Nephron (organoid): Measurements from ENCODE around the gene GRM7.

Experiments used
- H3K27ac Mint-ChIP-seq, 3 experiments: 2 replicates each; pipeline ENCODE4 v1.8.0; 2020; ENCODE audit warnings: mixed read lengths in 3 of 3, mild to moderate bottlenecking in 2 of 3, moderate library complexity in 1 of 3
- H3K27me3 Mint-ChIP-seq: 2 replicates; pipeline ENCODE4 v1.8.0; 2021; ENCODE audit warnings: low read depth, mild to moderate bottlenecking, moderate library complexity, mixed read lengths
- H3K36me3 Mint-ChIP-seq: 2 replicates; pipeline ENCODE4 v1.8.0; 2020; ENCODE audit warnings: low read depth, mixed read lengths
- H3K4me1 Mint-ChIP-seq: 2 replicates; pipeline ENCODE4 v1.8.0; 2020; ENCODE audit warnings: mixed read lengths
- H3K4me3 Mint-ChIP-seq, 3 experiments: 2 replicates each; pipeline ENCODE4 v1.8.0; 2020; ENCODE audit warnings: mild to moderate bottlenecking in 3 of 3, mixed read lengths in 3 of 3, moderate library complexity in 2 of 3
- H3K9me3 Mint-ChIP-seq: 2 replicates; pipeline ENCODE4 v1.8.0; 2020; ENCODE audit warnings: mixed read lengths
- CTCF ChIP-seq, 3 experiments: fragments of 200-600 bp; sonication (generic); IDR thresholded peaks; one replicate each; pipeline ENCODE4 v1.5.0; 2021; ENCODE audit warnings: antibody characterized with exemption in 3 of 3; ENCODE audit not compliant: unreplicated experiment in 3 of 3

The GRM7 gene

GRCh38 chr3:7203969-7204847 lies 343.3 kb downstream of the GRM7 start:
- Mint-ChIP-seq H3K27me3 (no peaks in the 10 kb centered on the region), H3K9me3 (no peaks in the 10 kb centered on the region), H3K4me3 (no peak overlapping the region), H3K4me1 (peaks cover 16% of the 10 kb centered on the region), H3K36me3 (no peaks in the 10 kb centered on the region), H3K27ac (peak overlapping the region; percentile 67 to 89 (median 83))
- no peak for TF ChIP-seq CTCF (IDR thresholded peaks at IDR 0.05; ENCODE audit: unreplicated experiment in 3 of 3)

GRCh38 chr3:7204848-7205156 lies 343.9 kb downstream of the GRM7 start:
- H3K9me3 Mint-ChIP-seq = no peaks in the 10 kb centered on the region
- no peak overlapping the region for H3K4me3 Mint-ChIP-seq
- peaks cover 21% of the 10 kb centered on the region for H3K4me1 Mint-ChIP-seq
- TF ChIP-seq CTCF (IDR thresholded peaks at IDR 0.05; ENCODE audit: unreplicated experiment in 3 of 3) = no peak
- no peaks in the 10 kb centered on the region for H3K36me3 Mint-ChIP-seq
- H3K27me3 Mint-ChIP-seq = no peaks in the 10 kb centered on the region
- peak overlapping the region; percentile 67 to 89 (median 83) for H3K27ac Mint-ChIP-seq

DNA sequence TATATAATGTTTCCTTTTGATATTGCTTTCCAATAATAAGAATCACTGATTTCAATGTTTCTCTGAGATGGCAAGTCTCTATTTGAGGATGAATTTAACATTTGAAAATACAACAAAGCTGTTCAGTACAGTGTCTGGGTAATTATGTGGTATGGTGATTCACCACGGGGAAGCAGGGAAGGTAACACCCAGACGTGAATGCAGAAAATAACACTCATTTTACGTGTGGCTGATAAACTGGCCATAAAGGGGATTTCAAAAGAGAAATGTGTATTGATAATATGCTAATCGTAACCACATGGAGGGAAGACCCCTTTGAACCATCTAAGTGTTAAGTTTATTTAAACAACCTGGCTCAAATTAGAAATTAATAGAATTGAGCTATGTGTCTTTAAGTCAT lies 344.6 kb downstream of the GRM7 start:
- Mint-ChIP-seq H3K4me3 (no peak overlapping the region), H3K27ac (peak overlapping the region; percentile 73 to 89 (median 83)), H3K9me3 (no peaks in the 10 kb centered on the region), H3K27me3 (no peaks in the 10 kb centered on the region), H3K4me1 (peaks cover 27% of the 10 kb centered on the region), H3K36me3 (no peaks in the 10 kb centered on the region)
- no peak for TF ChIP-seq CTCF (IDR thresholded peaks at IDR 0.05; ENCODE audit: unreplicated experiment in 3 of 3)

- no peaks in the 10 kb centered on the region for H3K9me3 Mint-ChIP-seq
- peaks cover 27% of the 10 kb centered on the region for H3K4me1 Mint-ChIP-seq
- H3K27ac Mint-ChIP-seq = peak overlapping the region; percentile 12 to 89 (median 73)
- no peak for TF ChIP-seq CTCF (IDR thresholded peaks at IDR 0.05; ENCODE audit: unreplicated experiment in 3 of 3)
- no peaks in the 10 kb centered on the region for H3K27me3 Mint-ChIP-seq
- H3K4me3 Mint-ChIP-seq = no peak overlapping the region
- no peaks in the 10 kb centered on the region for H3K36me3 Mint-ChIP-seq
Observed at GRCh38 chr3:7205962-7206361, 345.0 kb downstream of the GRM7 start.

DNA sequence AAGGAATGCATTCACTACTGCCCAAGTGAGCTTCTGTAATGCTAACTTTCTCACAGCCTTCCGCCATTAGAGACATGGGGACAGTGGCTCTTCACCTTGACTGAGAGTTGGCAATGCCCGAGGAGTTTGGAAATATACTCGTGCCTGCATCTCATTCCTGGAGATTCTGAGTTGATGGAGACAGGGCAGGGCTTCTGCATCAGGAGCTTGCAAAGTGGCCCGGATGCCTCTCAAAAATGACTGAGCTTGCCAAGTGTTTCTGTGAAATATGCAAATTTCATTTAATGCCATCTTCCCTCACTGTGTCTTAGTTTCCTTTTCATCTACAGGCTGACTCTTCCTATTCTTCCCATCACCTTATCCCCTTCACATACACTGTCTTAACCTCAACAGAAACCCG lies 346.2 kb downstream of the GRM7 start:
- no peak for TF ChIP-seq CTCF (IDR thresholded peaks at IDR 0.05; ENCODE audit: unreplicated experiment in 3 of 3)
- Mint-ChIP-seq H3K4me3 (no peak overlapping the region), H3K4me1 (peaks cover 27% of the 10 kb centered on the region), H3K36me3 (no peaks in the 10 kb centered on the region), H3K27ac (no peak overlapping the region), H3K9me3 (no peaks in the 10 kb centered on the region), H3K27me3 (no peaks in the 10 kb centered on the region)

DNA sequence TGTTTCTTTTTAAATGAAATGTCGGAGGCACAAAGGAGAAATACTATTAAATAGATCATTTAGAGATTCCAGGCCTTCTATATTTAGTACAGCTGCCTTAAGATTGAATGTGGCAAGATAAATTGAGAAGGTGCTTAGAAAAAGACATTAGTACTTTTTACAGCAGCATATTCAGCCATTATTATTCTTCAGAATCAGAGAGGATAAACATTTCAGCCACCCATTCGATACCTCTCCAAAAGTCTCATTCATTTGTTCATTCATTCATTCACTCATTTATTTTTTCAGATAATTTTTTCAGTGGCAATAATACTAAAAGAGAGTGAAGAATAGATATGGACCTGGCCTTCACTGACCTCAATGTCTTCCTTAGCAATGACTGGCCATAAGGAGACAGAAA lies 347.0 kb downstream of the GRM7 start:
- no peaks in the 10 kb centered on the region for H3K9me3 Mint-ChIP-seq
- no peak overlapping the region for H3K27ac Mint-ChIP-seq
- TF ChIP-seq CTCF (IDR thresholded peaks at IDR 0.05; ENCODE audit: unreplicated experiment in 3 of 3) = no peak
- no peak overlapping the region for H3K4me3 Mint-ChIP-seq
- H3K4me1 Mint-ChIP-seq = peaks cover 27% of the 10 kb centered on the region
- H3K27me3 Mint-ChIP-seq = no peaks in the 10 kb centered on the region
- H3K36me3 Mint-ChIP-seq = no peaks in the 10 kb centered on the region
